HG02973 (cell line): ENCODE measurements around the gene KYAT1.
"Not testable (repeated sequence)": the region's sequence is repeated elsewhere in the genome, so short reads cannot be mapped to it uniquely, and the experiment has no call there.

Experiments
- ATAC-seq: cut with Tn5 transposase; IDR thresholded peaks from one replicate; pipeline ENCODE4 v1.9.1; 2021; ENCODE audit warnings: moderate library complexity; ENCODE audit not compliant: unreplicated experiment

KYAT1 gene

GRCh38 chr9:128843171-128843570 is 38.6 kb downstream of the KYAT1 start:
- not testable (repeated sequence) for ATAC-seq

GRCh38 chr9:128841694-128842492 is 39.9 kb downstream of the KYAT1 start:
- no peak for ATAC-seq

- ATAC-seq, result no peak
These were observed 41.2 kb downstream of the KYAT1 start for GRCh38 chr9:128840524-128840923.

- no peak for ATAC-seq
These were observed 43.4 kb downstream of the KYAT1 start for GRCh38 chr9:128838338-128838737.

GRCh38 chr9:128836509-128837145 is 45.1 kb downstream of the KYAT1 start:
- no peak for ATAC-seq

- no peak for ATAC-seq
These were observed 46.2 kb downstream of the KYAT1 start for GRCh38 chr9:128835246-128836210.

- no peak for ATAC-seq
These were observed 48.1 kb downstream of the KYAT1 start for GRCh38 chr9:128833696-128834095.

GRCh38 chr9:128829477-128830251 is 52.1 kb downstream of the KYAT1 start, which contains the start of gene SPOUT1:
TSS of gene SPOUT1 (minus strand) at chr9:128829794. CDS start at chr9:128829780, 14 bp downstream.
- peak; percentile 94 for ATAC-seq

GRCh38 chr9:128828719-128829452 is 52.9 kb downstream of the KYAT1 start:
- peak; percentile 4 for ATAC-seq

- no peak for ATAC-seq
These were observed 53.5 kb downstream of the KYAT1 start for GRCh38 chr9:128828267-128828666.

GRCh38 chr9:128825923-128826700 is 55.6 kb downstream of the KYAT1 start:
- no peak for ATAC-seq

- no peak for ATAC-seq
These were observed 56.8 kb downstream of the KYAT1 start for GRCh38 chr9:128824911-128825310.

GRCh38 chr9:128823903-128824406 is 57.8 kb downstream of the KYAT1 start:
- ATAC-seq, result no peak

GRCh38 chr9:128823362-128823902 is 58.3 kb downstream of the KYAT1 start:
- no peak for ATAC-seq

- ATAC-seq, result no peak
These were observed 59.2 kb downstream of the KYAT1 start for GRCh38 chr9:128822407-128823042.

GRCh38 chr9:128821584-128822406 is 60.0 kb downstream of the KYAT1 start:
- no peak for ATAC-seq
